K562 (cell line): ENCODE data around the gene SUOX. TPM values are rescaled to one million over a fixed set of nuclear protein-coding genes. Genes with fewer than 3 reads are reported as not detected.

Experiments used
- ATAC-seq: fragments of 200-7000 bp; cut with Tn5 transposase; 3 replicates; pipeline ENCODE4 v1.9.1; 2020; ENCODE audit warnings: moderate library complexity
- BruUV-seq: library from RNA; stranded (reverse); fragments of 400-500 nt; replicated peaks from 2 replicates; lab custom pipeline; 2021; lab: Mats Ljungman, UMichigan
- CTCF ChIA-PET: fragments of 300-600 bp; formaldehyde crosslinking; extraction: SDS; loops from one replicate; lab custom pipeline; 2021; ENCODE audit warnings: low intra/inter-chr PET ratio; lab: Yijun Ruan, JAX
- POLR2A ChIA-PET: fragments of 300-600, 350-650 bp; sonication (Branson Sonifier 250); formaldehyde crosslinking; extraction: SDS; loops from one replicate; lab custom pipeline; 2021; ENCODE audit warnings: antibody characterized with exemption, inconsistent platforms; lab: Yijun Ruan, JAX
- DNase-seq, 4 experiments: peaks; one replicate each; pipeline versions ENCODE4 v3.0.0 to v3.0.0-alpha.2; 2011 to 2018; ENCODE audit warnings: low spot score in 3 of 4, mixed read lengths in 3 of 4; ENCODE audit errors: extremely low read depth in 1 of 4
- FAIRE-seq: peaks from 2 replicates; lab custom pipeline; 2011; peaks lifted over from hg19 to GRCh38; lab: Jason Lieb, UNC
- H2AFZ ChIP-seq: 2 replicates; pipeline ENCODE4 v1.6.0; 2011; ENCODE audit warnings: low read depth, low read length, control low read depth, inconsistent platforms
- H3K27ac ChIP-seq: fragments of 200-600 bp; 3 replicates; pipeline ENCODE4 v1.8.0; 2011; ENCODE audit warnings: low read depth, mild to moderate bottlenecking, control low read depth, inconsistent platforms, low read length, moderate library complexity, mixed read lengths; ENCODE audit errors: extremely low read depth
- H3K27me3 ChIP-seq, 2 experiments: fragments of 300-600 bp in 1 of 2; 2 replicates in 1 of 2; 3 replicates in 1 of 2; pipeline versions ENCODE4 v1.6.0 to v1.8.0; 2011; ENCODE audit warnings: inconsistent platforms in 2 of 2, low read length in 2 of 2, mild to moderate bottlenecking in 1 of 2, mixed read lengths in 1 of 2, moderate library complexity in 1 of 2; ENCODE audit not compliant: control insufficient read depth in 2 of 2, insufficient read depth in 2 of 2
- H3K36me3 ChIP-seq: fragments of 300-600 bp; 3 replicates; pipeline ENCODE4 v1.8.0; 2011; ENCODE audit warnings: mild to moderate bottlenecking, low read length, inconsistent platforms; ENCODE audit not compliant: control insufficient read depth, insufficient read depth
- H3K4me1 ChIP-seq, 2 experiments: fragments of 200-600 bp in 1 of 2; replicated peaks in 1 of 2; 2 replicates in 1 of 2; 3 replicates in 1 of 2; pipeline versions ENCODE4 v1.5.1 to v1.8.0; 2011; ENCODE audit warnings: inconsistent platforms in 2 of 2, low read length in 2 of 2, mild to moderate bottlenecking in 1 of 2, mixed read lengths in 1 of 2, moderate library complexity in 1 of 2; ENCODE audit not compliant: control insufficient read depth in 2 of 2, insufficient read depth in 2 of 2
- H3K4me2 ChIP-seq: 2 replicates; pipeline ENCODE4 v1.6.1; 2011; ENCODE audit warnings: low read length, control low read depth, inconsistent platforms, mixed read lengths; ENCODE audit not compliant: insufficient read depth
- H3K4me3 ChIP-seq: fragments of 200-600 bp; sonication (generic), shearing (Covaris generic); 2 replicates; pipeline ENCODE4 v1.5.1; 2016; ENCODE audit warnings: control low read depth, inconsistent platforms
- H3K79me2 ChIP-seq: fragments of 200-600 bp; 3 replicates; pipeline ENCODE4 v1.8.0; 2011; ENCODE audit warnings: low read length, inconsistent platforms; ENCODE audit not compliant: control insufficient read depth, insufficient read depth
- H3K9ac ChIP-seq, 2 experiments: 2 replicates each; pipeline versions ENCODE4 v1.6.0 to v1.6.1; 2011; ENCODE audit warnings: low read depth in 2 of 2, low read length in 2 of 2, control low read depth in 1 of 2, inconsistent platforms in 1 of 2, mild to moderate bottlenecking in 1 of 2, mixed read lengths in 1 of 2; ENCODE audit not compliant: insufficient read depth in 1 of 2
- H3K9me1 ChIP-seq: one replicate; pipeline ENCODE4 v1.6.0; 2011; ENCODE audit warnings: inconsistent platforms, mild to moderate bottlenecking, low read length, moderate library complexity; ENCODE audit not compliant: control insufficient read depth, insufficient read depth
- H3K9me3 ChIP-seq: replicated peaks from 2 replicates; pipeline ENCODE4 v1.5.1; 2011; ENCODE audit warnings: low read depth, low read length, inconsistent platforms; ENCODE audit not compliant: control insufficient read depth, insufficient read depth
- H4K20me1 ChIP-seq: replicated peaks from 2 replicates; pipeline ENCODE4 v1.6.1; 2011; ENCODE audit warnings: low read length, inconsistent platforms, mixed read lengths; ENCODE audit not compliant: control insufficient read depth, insufficient read depth
- EHMT2 ChIP-seq: fragments of 450-650 bp; IDR thresholded peaks from 2 replicates; pipeline ENCODE4 v1.6.1; 2018; ENCODE audit warnings: antibody characterized with exemption
- EP400 ChIP-seq: fragments of 450-650 bp; IDR thresholded peaks from 2 replicates; pipeline ENCODE4 v1.6.1; 2017; ENCODE audit warnings: antibody characterized with exemption, mild to moderate bottlenecking, moderate library complexity
- IRF2 ChIP-seq: sonication (generic); formaldehyde crosslinking; IDR thresholded peaks from 2 replicates; pipeline ENCODE4 v1.8.1; 2022; ENCODE audit warnings: mild to moderate bottlenecking, missing genetic modification reagents
- NCOA4 ChIP-seq: fragments of 450-650 bp; IDR thresholded peaks from 2 replicates; pipeline ENCODE4 v1.6.1; 2018; ENCODE audit warnings: mild to moderate bottlenecking; ENCODE audit not compliant: partially characterized antibody
- NELFE ChIP-seq: IDR thresholded peaks from 2 replicates; pipeline ENCODE4 v1.6.1; 2011; ENCODE audit warnings: mild to moderate bottlenecking; ENCODE audit not compliant: insufficient read depth, insufficient read length
- ZNF507 ChIP-seq: conservative IDR thresholded peaks from 2 replicates; pipeline ENCODE4 v1.6.1; 2017; ENCODE audit warnings: missing genetic modification characterization, missing compliant biosample characterization
- in situ Hi-C: fragments of 300-500 bp; cut with MboI; formaldehyde crosslinking; loops from 4 replicates; pipeline ENCODE4 v1.15.0; 2018; ENCODE audit warnings: inconsistent platforms, mixed read lengths
- intact Hi-C: fragments of 100-400 bp; cut with micrococcal nuclease; formaldehyde crosslinking; loops from 2 replicates; pipeline ENCODE4 v1.14.2; 2022
- polyA plus RNA-seq, 8 experiments: library from polyadenylated mRNA; depleted of rRNA in 4 of 8; stranded (reverse) in 5 of 8; unstranded in 3 of 8; fragments of >200 nt; fragmentation: Nextera tagmentation in 2 of 8; fragmentation: Illumina TruSeq in 1 of 8; extraction: Ambion mirVana in 2 of 8; extraction: Trizol in 1 of 8; gene quantifications; 2 replicates each; pipeline versions ENCODE4 v1.2.1 to v1.2.3, GENCODE V29; 2011 to 2014; ENCODE audit warnings: inconsistent platforms in 1 of 8, missing spikeins in 1 of 8
- total RNA-seq, 7 experiments: library from RNA; depleted of rRNA in 6 of 7; stranded (reverse); fragments of >200 nt in 6 of 7; fragmentation: Illumina TruSeq in 2 of 7; extraction: Trizol in 2 of 7; gene quantifications; 2 replicates each; pipeline versions ENCODE4 v1.2.1 to v1.2.3, GENCODE V29; 2011 to 2021; ENCODE audit warnings: low replicate concordance in 1 of 7

The SUOX gene
- total and polyA plus RNA-seq, 9 of the 15 experiments (the other 6 are each of a cell fraction or from before 2014, with no cell fraction given) = 9.2 to 39.7 (median 25.4) TPM

DNA sequence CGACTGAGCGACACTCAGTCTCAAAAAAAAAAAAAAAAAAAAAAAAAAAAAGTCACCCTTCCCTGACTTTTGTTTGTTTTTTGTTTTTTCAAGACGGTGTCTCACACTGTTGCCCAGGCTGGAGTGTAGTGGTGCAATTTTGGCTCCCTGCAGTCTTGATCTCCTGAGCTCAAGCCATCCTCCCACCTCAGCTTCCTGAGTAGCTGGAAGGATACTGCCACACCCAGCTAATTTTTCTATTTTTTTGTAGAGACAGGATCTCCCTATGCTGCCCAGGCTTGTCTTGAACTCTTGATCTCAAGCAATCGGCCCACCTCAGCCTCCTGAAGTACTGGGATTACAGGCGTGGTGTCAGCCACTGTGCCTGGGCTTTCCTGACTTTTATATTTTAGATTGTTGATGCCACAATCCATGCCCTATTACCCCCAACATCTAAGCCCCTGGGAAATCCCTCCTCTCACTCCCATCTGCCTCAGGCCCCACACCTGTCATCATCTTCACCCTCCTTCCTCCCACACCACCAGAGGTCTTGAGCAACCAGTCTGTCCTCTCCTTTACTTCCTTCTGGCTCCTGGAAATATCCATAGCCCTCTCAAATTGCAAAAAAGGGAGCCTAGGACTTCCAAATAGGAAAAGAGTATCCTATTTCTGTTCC, 31.6 kb downstream of the SUOX start (continued):
- TF ChIP-seq NCOA4 = no peak

DNA sequence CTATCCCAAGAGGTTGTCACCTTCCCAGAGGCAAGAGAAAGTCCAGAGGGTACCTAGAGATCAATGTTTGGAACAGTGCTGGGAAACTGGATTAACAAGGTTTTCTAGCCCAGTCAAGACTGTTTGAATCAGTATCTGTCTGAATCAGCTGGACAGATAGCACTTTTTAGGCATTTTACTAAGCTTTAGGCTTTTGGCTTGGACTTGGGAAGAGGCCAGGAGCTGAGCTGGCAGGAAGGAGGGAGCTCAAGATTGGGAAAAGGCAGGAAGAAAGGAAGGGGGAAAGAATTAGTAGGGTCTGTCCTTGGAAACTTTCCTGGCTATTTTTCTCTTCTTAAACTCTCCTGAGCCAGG, 32.1 kb downstream of the SUOX start:
- Histone ChIP-seq H3K9me3 (no peaks in the 10 kb centered on the region), H3K27me3 (no peaks in the 10 kb centered on the region), H3K9me1 (no peaks in the 10 kb centered on the region), H3K4me2 (no peak overlapping the region), H2AFZ (no peak overlapping the region), H4K20me1 (no peaks in the 10 kb centered on the region), H3K79me2 (peaks cover 7% of the 10 kb centered on the region), H3K27ac (no peak overlapping the region), H3K4me3 (no peak overlapping the region), H3K9ac (peak overlapping the region in 1 of 2 experiments; percentile 28; a peak in 1 of 4 replicates), H3K36me3 (peaks cover 89% of the 10 kb centered on the region), H3K4me1 (peaks cover 2 to 6% of the 10 kb centered on the region in 2 experiments; a peak in 2 of 5 replicates)
- DNase-seq = no peak
- in situ Hi-C loops (loop anchor here (10.0 kb wide), 1 partner anchor 214 kb away; the partner anchor contains the start of genes ORMDL2 and SARNP), intact Hi-C loops (loop anchor here (1.0 kb wide), 1 partner anchor 33 kb away; no protein-coding TSS in a partner anchor)
- ChIA-PET CTCF (interaction anchor here (1.3 to 2.2 kb wide), 2 partner anchors 33 to 291 kb away, joined by 4 to 35 read pairs; partner anchors contain the start of gene SUOX), POLR2A (interaction anchor here (0.6 to 1.4 kb wide), 9 partner anchors 10 to 285 kb away, joined by 3 to 9 read pairs (median 4); partner anchors contain the start of genes RAB5B, RPS26 and SUOX)
- FAIRE-seq = peak; percentile 29
- no peak for TF ChIP-seq ZNF507
- TF ChIP-seq EP400 = no peak
- TF ChIP-seq NELFE = no peak
- no peak for TF ChIP-seq EHMT2
- no peak for TF ChIP-seq IRF2 (CRISPR knock-in tag)
- no TSS peak for BruUV-seq
- peak; percentile 27; the same call in 1 of the 3 replicates for ATAC-seq
